ENCODE results near the gene DBF4. TPM values are rescaled to one million over a fixed set of nuclear protein-coding genes. Genes with fewer than 3 reads are reported as not detected.

Gene DBF4
- total and polyA plus RNA-seq, 10 of the 15 experiments (the other 5 are each of a cell fraction or from before 2014, with no cell fraction given): 29.3 to 89.8 (median 62.4) TPM

- no peak for TF ChIP-seq CUX1 (IDR thresholded peaks at IDR 0.05; ENCODE audit: insufficient replicate concordance, low read depth, low read length)
- no peak for TF ChIP-seq MYB (IDR thresholded peaks at IDR 0.05; ENCODE audit: borderline replicate concordance, low read depth, low read length)
- no peak for TF ChIP-seq YBX1 (IDR thresholded peaks at IDR 0.05)
- no peak for TF ChIP-seq TCF7 (IDR thresholded peaks at IDR 0.05; ENCODE audit: borderline replicate concordance)
- no peak for TF ChIP-seq NBN (IDR thresholded peaks at IDR 0.05)
- peak; percentile 46 for TF ChIP-seq NRF1 (conservative IDR thresholded peaks at IDR 0.05; ENCODE audit: low read depth, low read length)
- TF ChIP-seq NFIC (IDR thresholded peaks at IDR 0.05; ENCODE audit: low read depth, low read length): no peak
- no peak for TF ChIP-seq E4F1 (IDR thresholded peaks at IDR 0.05; ENCODE audit: borderline replicate concordance, partially characterized antibody)
These were observed 57.8 kb downstream of the DBF4 start, which contains the start of gene ADAM22 (continued) for GRCh38 chr7:87933953-87934698.

Measured in GM12878 (cell line).